ENCODE measurements around the gene BCLAF3.

Gene BCLAF3

DNA sequence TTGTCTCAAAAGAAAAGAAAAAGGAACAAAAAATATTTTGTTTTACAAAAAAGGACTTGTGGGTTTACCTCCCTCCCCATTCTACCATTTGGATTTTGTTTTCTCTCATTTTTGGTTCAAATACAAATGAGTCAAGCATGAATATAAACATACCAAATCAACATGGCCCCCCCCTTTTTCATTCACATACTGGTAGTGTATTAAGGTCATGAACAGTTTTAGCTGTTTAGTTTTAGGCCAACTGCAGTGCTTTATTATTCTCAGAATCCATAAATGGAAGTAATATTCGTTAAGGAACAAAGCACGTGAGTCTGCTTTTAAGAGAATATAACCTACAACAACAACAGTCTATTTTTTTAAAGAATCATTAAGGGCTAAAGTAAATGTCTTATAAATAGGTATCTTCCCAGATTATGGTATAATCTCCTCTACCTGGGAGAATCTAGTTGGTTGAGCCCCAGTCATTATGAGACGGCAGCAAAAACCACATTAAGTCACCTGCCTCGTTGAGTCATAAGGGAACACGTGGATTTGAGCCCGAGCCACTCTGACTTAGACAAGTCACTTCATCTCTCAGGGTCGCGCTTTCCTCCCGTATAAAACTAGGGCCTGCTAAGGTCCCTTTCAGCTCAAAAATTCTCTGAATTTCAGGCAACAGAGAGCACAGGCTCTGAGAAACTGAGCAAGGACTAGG lies 26.7 kb downstream of the BCLAF3 start:
- DNase-seq, result no peak

DNA sequence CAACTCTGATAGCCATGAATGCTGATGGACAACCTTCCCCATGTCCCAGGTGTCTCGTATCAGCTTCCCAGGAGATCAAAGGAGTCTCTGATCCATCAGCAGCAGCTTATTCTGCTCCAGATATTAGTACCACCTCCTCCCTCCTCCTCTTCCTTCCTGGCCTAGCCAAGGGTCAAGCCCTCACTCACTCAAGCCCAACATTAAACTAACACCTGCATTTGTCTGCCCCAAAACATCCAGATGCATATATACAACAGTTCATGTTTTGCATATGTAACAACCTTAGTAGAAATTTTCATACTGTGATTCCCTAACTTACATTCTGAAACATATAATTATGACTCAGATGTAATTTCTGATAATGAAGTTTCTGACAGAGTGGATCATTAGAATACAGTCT lies 29.9 kb downstream of the BCLAF3 start:
- no peak for DNase-seq

DNA sequence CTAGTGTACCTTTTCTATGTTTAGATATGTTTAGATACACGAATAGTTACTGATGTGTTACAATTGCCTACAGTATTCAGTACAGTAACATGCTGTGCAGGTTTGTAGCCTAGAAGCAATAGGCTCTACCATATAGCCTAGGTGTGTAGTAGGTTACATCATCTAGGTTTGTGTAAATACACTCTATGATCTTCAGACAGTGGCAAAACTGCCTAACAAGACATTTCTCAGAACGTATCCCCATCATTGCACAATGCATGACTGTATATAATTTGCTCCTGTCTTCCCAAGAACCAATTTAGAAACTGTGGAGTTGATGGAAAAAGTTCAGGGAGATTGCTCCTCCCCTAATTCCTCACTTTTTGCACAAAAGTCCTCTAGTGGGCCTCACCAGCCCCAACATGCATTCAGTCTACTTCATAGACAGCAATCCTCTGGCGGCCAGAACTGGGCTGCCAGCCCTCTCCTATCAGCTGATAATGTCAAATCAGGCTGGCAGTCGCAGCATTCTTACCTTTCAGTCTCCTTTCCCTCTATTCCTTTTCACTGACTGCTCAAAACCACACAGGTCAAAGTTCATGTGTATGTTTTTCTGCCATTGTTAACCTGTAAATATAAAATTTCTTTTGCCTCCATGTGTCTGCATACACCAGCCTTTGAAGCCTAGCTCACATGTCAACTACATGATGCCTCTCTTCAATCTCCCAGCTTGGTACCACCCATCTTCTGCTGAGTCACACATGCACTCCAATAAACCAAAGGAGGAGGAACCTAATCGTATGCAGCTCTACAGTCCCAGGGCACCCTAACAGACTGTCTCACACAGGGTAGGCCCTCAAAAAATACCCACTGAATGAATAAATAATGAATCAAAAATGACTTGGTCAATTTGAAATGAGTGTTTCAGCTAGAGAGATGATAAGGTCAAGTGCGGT lies 32.0 kb downstream of the BCLAF3 start:
- no peak for DNase-seq

DNA sequence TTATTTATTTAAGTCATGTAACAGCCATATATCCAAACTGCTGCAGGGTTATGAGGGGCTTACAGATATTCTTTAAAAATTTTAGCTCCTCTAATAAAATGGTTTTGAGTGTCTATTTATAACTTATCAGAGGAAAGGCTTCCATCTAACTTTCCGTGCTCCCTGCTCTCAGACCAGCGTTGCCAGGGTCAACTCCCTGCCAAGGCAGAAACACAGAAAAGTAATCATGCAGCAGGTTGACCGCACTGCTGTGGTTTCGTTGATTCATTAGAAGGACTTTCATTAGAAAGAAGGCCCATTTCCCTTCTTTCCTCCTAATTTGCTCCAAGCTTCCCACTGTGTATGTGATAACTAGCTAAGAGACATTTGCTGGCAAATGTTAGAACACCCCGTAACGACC lies 33.9 kb downstream of the BCLAF3 start:
- DNase-seq, result no peak

DNA sequence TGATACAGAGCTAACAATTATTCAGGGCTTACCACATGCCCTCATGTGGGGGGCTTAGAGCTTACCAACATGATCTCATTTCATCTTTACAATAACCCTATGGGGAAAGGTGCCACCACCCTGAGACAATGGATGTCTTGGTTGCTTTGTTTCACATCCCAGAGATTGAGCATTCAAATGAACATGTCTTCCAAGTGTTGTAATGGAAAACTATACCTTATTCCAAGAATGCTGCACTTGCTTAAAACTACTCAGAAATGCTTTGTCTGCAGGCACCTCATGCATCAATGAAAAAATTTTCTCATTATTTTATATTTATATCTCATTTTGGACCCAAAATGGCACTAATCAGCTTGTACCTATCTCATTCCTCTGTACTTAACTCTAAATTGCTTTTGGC lies 34.6 kb downstream of the BCLAF3 start:
- no peak for DNase-seq

DNA sequence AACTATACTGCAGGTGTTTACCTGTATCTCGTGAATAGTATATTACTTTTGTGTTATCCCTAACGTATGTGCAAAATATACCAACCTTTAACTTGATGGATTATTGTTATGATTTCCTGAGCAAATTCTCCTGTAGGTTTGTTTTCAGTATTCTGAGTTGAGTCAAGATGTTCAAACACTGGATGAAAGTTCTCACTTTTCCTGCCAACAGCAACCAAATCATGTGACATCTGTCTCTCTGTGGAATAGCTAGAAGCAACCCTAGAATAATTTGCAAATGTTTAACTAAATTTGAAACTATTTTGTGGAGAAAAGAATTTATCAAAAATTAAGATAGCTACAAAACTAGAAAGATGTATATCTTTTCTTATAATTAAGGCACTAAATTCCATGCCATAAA lies 35.6 kb downstream of the BCLAF3 start:
- no peak for DNase-seq

DNA sequence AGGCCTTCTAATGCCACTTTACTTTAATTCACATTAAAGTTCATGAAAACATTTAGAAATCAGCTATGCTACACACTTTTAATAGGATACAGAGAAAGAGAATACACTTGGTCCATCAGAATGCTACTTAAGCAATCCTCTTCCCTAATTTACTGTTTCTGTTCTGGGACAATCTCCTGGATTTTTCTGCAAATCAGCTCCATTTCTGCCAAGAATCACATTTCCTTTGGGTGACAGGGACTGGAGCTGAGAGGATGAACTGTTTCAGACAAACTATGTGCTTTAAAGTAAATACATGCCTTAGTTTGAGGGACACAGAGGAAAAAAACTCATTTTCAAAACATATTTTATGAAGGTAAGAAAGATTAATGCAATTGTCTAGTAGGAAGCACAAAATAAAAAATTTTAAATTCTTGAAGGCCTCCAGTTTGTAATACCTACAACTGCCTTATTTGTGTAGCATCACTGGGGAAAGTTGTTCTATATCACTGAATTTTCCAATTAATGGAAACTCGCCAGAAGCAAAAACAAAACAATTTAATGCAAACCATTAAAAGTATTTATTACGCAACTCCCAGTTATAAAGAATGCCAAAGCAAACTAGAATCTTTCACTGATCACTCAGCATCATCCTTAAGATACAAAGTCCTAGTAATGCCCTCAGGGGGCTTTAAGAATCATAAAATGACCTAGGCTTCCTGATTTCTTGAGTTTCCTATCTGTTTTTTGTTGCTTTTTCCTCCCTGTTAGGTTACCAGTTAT lies 36.3 kb downstream of the BCLAF3 start:
- no peak for DNase-seq

DNA sequence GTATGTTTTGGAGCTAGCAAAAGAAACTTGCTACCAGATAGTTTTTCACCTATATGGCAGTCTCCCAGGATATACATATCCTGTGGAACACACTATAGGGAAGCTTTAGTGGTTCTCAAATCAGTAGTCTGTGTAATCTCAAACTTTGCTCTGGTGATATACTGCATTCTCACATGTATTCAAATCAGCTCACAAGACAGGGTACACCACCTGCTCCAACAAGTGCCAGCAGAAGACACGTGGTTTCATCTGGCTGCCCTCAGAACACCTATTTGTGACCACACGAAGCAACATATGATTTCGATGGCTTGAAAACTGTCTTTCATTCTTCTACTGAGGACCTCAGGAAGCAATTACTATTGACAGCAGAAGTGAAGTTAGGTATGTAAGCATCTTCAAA lies 37.7 kb downstream of the BCLAF3 start:
- DNase-seq, result no peak

DNA sequence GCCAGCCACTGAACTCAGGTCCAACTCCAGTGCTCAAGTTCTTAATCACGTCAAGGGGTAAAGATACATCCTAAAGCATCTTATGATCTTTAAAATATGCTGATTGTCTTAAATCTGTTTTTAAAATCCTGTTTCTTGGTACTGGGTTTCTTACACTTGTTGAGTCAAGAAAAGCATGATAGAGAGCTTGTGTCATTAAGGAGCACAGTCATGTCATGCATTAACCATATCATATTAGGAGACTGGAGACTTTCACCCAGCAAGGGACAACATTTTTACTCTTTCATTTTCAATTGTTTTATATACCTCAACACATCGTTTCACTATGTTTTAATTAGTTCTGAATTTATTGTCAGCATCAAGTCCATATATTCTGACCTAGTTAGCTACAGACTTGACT lies 41.5 kb downstream of the BCLAF3 start:
- no peak for DNase-seq

DNA sequence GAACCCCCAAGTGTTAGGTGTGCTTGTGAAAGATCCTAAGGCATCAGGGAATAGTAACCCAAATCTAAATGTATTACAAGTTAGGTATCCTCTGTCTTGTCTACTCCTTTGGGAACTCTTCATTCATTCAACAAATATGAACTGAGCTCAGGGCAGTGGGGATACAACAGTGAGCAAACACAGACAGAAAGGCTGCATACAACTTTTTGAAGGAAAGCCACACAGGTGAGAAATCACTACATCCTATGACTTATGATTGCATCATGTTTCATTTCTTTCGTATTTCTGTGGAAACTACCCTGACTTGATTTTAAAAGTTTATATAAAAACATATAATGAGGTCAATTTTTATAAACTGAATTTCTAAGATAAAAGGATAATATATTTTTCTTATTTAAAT lies 43.2 kb downstream of the BCLAF3 start:
- no peak for DNase-seq

Measured in NCI-H146 (cell line).